HepG2 (cell line): Measurements from ENCODE around the gene JAGN1. TPM values are rescaled to one million over a fixed set of nuclear protein-coding genes. Genes with fewer than 3 reads are reported as not detected.

Experiments used
- CSRNP1 ChIP-seq: sonication (generic); formaldehyde crosslinking; IDR thresholded peaks from 2 replicates; pipeline ENCODE4 v1.8.1; 2023; ENCODE audit warnings: mild to moderate bottlenecking, missing genetic modification reagents
- EEA1 ChIP-seq: sonication (generic); formaldehyde crosslinking; IDR thresholded peaks from 2 replicates; pipeline ENCODE4 v1.5.1; 2020; ENCODE audit warnings: mild to moderate bottlenecking, missing genetic modification reagents, borderline replicate concordance
- EP300 ChIP-seq, 3 experiments: sonication (generic) in 1 of 3; formaldehyde crosslinking in 1 of 3; IDR thresholded peaks; 2 replicates each; pipeline versions ENCODE4 v1.5.1 to v1.6.1; 2011 to 2020; ENCODE audit warnings: low read depth in 2 of 3, low read length in 2 of 3, borderline replicate concordance in 1 of 3, improper control_type of control experiment in 1 of 3, mild to moderate bottlenecking in 1 of 3, missing genetic modification reagents in 1 of 3, moderate library complexity in 1 of 3
- KMT2A ChIP-seq: sonication (generic); formaldehyde crosslinking; IDR thresholded peaks from 2 replicates; pipeline ENCODE4 v1.4.0; 2020; ENCODE audit warnings: missing genetic modification reagents
- PHF20 ChIP-seq: sonication (generic); formaldehyde crosslinking; IDR thresholded peaks from 2 replicates; pipeline ENCODE4 v1.5.0; 2020; ENCODE audit warnings: mild to moderate bottlenecking, missing genetic modification reagents
- POGZ ChIP-seq: sonication (generic); formaldehyde crosslinking; IDR thresholded peaks from 2 replicates; pipeline ENCODE4 v1.4.0; 2020; ENCODE audit warnings: mild to moderate bottlenecking, missing genetic modification reagents
- SAFB2 ChIP-seq: sonication (generic); formaldehyde crosslinking; IDR thresholded peaks from 2 replicates; pipeline ENCODE4 v1.5.1; 2020; ENCODE audit warnings: missing genetic modification reagents, low read depth, mild to moderate bottlenecking, borderline replicate concordance
- ZBTB34 ChIP-seq: sonication (generic); formaldehyde crosslinking; IDR thresholded peaks from 2 replicates; pipeline ENCODE4 v1.8.0; 2022; ENCODE audit warnings: mild to moderate bottlenecking, missing genetic modification reagents
- ZNF598 ChIP-seq: sonication (generic); formaldehyde crosslinking; IDR thresholded peaks from 2 replicates; pipeline ENCODE4 v1.5.1; 2020; ENCODE audit warnings: mild to moderate bottlenecking, missing genetic modification reagents, borderline replicate concordance
- ZNF629 ChIP-seq: sonication (generic); formaldehyde crosslinking; conservative IDR thresholded peaks from 2 replicates; pipeline ENCODE4 v1.5.0; 2020; ENCODE audit warnings: missing genetic modification reagents
- ZNF691 ChIP-seq: sonication (generic); formaldehyde crosslinking; IDR thresholded peaks from 2 replicates; pipeline ENCODE4 v1.4.0; 2020; ENCODE audit warnings: missing genetic modification reagents, low read depth, mild to moderate bottlenecking, borderline replicate concordance
- ZNF710 ChIP-seq: sonication (generic); formaldehyde crosslinking; IDR thresholded peaks from 2 replicates; pipeline ENCODE4 v1.5.0; 2020; ENCODE audit warnings: mild to moderate bottlenecking, missing genetic modification reagents, borderline replicate concordance
- ZSCAN31 ChIP-seq: sonication (generic); formaldehyde crosslinking; IDR thresholded peaks from 2 replicates; pipeline ENCODE4 v1.5.0; 2020; ENCODE audit warnings: low read depth, mild to moderate bottlenecking, missing genetic modification reagents
- polyA plus RNA-seq, 8 experiments: library from polyadenylated mRNA; depleted of rRNA in 3 of 8; stranded (reverse) in 7 of 8; unstranded in 1 of 8; fragments of >200 nt; fragmentation: Illumina TruSeq in 4 of 8; extraction: Trizol in 4 of 8; gene quantifications; 2 replicates each; pipeline versions ENCODE4 v1.2.1 to v1.2.3, GENCODE V29; 2011 to 2016; ENCODE audit warnings: low read depth in 4 of 8, missing spikeins in 1 of 8, mixed read lengths in 1 of 8; ENCODE audit not compliant: insufficient read depth in 1 of 8
- total RNA-seq, 5 experiments: library from RNA; depleted of rRNA; stranded (reverse); fragments of >200 nt; fragmentation: Illumina TruSeq; extraction: Trizol; gene quantifications; 2 replicates each; pipeline ENCODE4 v1.2.3, GENCODE V29; 2016; ENCODE audit warnings: low read depth in 1 of 5
- TF ChIP-seq, protein P1 (sequence below): sonication (generic); formaldehyde crosslinking; IDR thresholded peaks from 2 replicates; pipeline ENCODE4 v1.4.0; 2020; ENCODE audit warnings: missing genetic modification reagents
- TF ChIP-seq, protein P2 (sequence below): sonication (generic); formaldehyde crosslinking; IDR thresholded peaks from 2 replicates; pipeline ENCODE4 v1.8.1; 2022; ENCODE audit warnings: mild to moderate bottlenecking, missing genetic modification reagents

Gene JAGN1
- total and polyA plus RNA-seq, 2 of the 13 experiments (the other 11 are each of a cell fraction or from before 2014, with no cell fraction given): 49.9 to 50.9 TPM

DNA sequence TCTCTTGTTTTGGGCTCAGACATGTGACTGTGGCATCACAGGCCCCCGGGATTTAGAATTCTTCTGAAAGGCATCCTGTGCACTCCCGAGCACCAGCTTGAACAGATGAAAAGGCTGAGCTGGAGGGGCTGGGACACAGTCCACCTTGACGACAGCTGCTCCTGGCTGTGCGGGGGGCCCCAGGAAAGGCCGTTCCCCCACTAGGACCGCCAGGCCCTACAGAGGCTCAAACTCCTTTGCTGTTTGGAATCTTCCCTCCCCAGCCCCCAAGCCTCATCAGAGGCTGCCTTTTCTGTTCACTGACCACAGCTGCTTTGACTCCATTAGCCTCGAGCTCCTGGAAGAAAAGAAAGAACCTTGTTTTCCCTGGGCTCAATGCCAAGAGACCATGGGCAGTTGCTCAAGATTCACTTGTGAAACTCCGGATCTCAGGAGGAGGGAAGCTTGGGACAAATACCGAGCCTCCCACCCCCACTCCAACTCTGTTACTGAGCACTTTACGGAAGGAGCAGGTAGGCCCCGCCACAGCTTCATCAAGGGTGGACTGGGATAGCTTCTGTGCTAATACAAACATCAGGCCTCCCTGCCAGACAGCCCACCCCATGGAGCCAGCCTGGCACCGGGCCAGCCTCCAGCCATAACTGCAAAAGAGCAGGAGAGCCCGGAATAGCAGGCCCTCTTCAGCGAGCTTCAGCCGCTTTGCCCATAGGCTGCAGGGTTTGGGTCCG is 26.0 kb upstream of the JAGN1 start (continued):
- TF ChIP-seq, protein P1, sequence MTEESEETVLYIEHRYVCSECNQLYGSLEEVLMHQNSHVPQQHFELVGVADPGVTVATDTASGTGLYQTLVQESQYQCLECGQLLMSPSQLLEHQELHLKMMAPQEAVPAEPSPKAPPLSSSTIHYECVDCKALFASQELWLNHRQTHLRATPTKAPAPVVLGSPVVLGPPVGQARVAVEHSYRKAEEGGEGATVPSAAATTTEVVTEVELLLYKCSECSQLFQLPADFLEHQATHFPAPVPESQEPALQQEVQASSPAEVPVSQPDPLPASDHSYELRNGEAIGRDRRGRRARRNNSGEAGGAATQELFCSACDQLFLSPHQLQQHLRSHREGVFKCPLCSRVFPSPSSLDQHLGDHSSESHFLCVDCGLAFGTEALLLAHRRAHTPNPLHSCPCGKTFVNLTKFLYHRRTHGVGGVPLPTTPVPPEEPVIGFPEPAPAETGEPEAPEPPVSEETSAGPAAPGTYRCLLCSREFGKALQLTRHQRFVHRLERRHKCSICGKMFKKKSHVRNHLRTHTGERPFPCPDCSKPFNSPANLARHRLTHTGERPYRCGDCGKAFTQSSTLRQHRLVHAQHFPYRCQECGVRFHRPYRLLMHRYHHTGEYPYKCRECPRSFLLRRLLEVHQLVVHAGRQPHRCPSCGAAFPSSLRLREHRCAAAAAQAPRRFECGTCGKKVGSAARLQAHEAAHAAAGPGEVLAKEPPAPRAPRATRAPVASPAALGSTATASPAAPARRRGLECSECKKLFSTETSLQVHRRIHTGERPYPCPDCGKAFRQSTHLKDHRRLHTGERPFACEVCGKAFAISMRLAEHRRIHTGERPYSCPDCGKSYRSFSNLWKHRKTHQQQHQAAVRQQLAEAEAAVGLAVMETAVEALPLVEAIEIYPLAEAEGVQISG (CRISPR knock-in tag): peak; percentile 11; the same call in 1 of the 2 replicates
- TF ChIP-seq EP300 (IDR thresholded peaks at IDR 0.05; ENCODE audit: low read depth in 2 of 2, low read length in 2 of 2): peak in 1 of 2 experiments; percentile 31; a peak in 1 of 4 replicates
- no peak for TF ChIP-seq EP300 (CRISPR knock-in tag; IDR thresholded peaks at IDR 0.05; ENCODE audit: borderline replicate concordance)
- TF ChIP-seq ZNF629 (CRISPR knock-in tag): no peak
- TF ChIP-seq ZNF598 (CRISPR knock-in tag): no peak
- 0 out of 2 replicates have a peak, but pooled peaks have one; percentile 14 for TF ChIP-seq ZNF710 (CRISPR knock-in tag)
- 0 out of 2 replicates have a peak, but pooled peaks have one; percentile 24 for TF ChIP-seq POGZ (CRISPR knock-in tag)
- TF ChIP-seq ZSCAN31 (CRISPR knock-in tag): peak; percentile 42; the same call in 1 of the 2 replicates
- no peak for TF ChIP-seq KMT2A (CRISPR knock-in tag)
- TF ChIP-seq CSRNP1 (CRISPR knock-in tag): peak; percentile 73
- 0 out of 2 replicates have a peak, but pooled peaks have one; percentile 66 for TF ChIP-seq EEA1 (CRISPR knock-in tag)
- TF ChIP-seq ZNF691 (CRISPR knock-in tag): peak; percentile 60; the same call in 1 of the 2 replicates
- TF ChIP-seq PHF20: peak; percentile 50
- TF ChIP-seq SAFB2 (CRISPR knock-in tag): no peak
- TF ChIP-seq, protein P2, sequence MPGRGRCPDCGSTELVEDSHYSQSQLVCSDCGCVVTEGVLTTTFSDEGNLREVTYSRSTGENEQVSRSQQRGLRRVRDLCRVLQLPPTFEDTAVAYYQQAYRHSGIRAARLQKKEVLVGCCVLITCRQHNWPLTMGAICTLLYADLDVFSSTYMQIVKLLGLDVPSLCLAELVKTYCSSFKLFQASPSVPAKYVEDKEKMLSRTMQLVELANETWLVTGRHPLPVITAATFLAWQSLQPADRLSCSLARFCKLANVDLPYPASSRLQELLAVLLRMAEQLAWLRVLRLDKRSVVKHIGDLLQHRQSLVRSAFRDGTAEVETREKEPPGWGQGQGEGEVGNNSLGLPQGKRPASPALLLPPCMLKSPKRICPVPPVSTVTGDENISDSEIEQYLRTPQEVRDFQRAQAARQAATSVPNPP (CRISPR knock-in tag): peak; percentile 38; the same call in 1 of the 2 replicates
- TF ChIP-seq ZBTB34 (CRISPR knock-in tag): 0 out of 2 replicates have a peak, but pooled peaks have one; percentile 56
